Body of pancreas (tissue), 4 donors: Measurements from ENCODE around the gene C5orf52.

Source experiments
- CTCF ChIP-seq, 7 experiments: fragments of 450-650 bp in 4 of 7; fragments of 200-600 bp in 3 of 7; sonication (generic) in 3 of 7; IDR thresholded peaks; one replicate each; pipeline ENCODE4 v1.5.1; 2016 to 2019; ENCODE audit warnings: antibody characterized with exemption in 7 of 7
- POLR2A ChIP-seq, 3 donors: fragments of 450-650 bp; IDR thresholded peaks; one replicate each; pipeline ENCODE4 v1.6.1; 2016; ENCODE audit warnings: antibody characterized with exemption in 3 of 3, mild to moderate bottlenecking in 2 of 3

GRCh38 chr5:157659868-157660660 lies 11.3 kb upstream of the C5orf52 start:
- no peak for TF ChIP-seq CTCF (IDR thresholded peaks at IDR 0.05)
- no peak for TF ChIP-seq POLR2A (IDR thresholded peaks at IDR 0.05)
